MM.1S (cell line): ENCODE results near the gene SIT1.

Experiments
- DNase-seq: peaks from one replicate; pipeline ENCODE4 v3.0.0-alpha.2; 2015
- H2AFZ ChIP-seq: fragments of 300-600 bp; sonication (generic); 2 replicates; pipeline ENCODE4 v1.6.0; 2016; ENCODE audit warnings: antibody characterized with exemption, low read length
- H3F3A ChIP-seq: fragments of 300-600 bp; sonication (generic); 2 replicates; pipeline ENCODE4 v1.6.1; 2016; ENCODE audit warnings: mild to moderate bottlenecking, antibody characterized with exemption, low read length, moderate library complexity, mixed read lengths; ENCODE audit not compliant: insufficient read depth
- H3K27ac ChIP-seq: fragments of 300-600 bp; sonication (generic); 2 replicates; pipeline ENCODE4 v1.5.1; 2016; ENCODE audit warnings: mild to moderate bottlenecking, low read length
- H3K27me3 ChIP-seq: fragments of 300-600 bp; sonication (generic); replicated peaks from 2 replicates; pipeline ENCODE4 v1.6.0; 2016; ENCODE audit warnings: low read length; ENCODE audit not compliant: insufficient read depth
- H3K36me3 ChIP-seq: fragments of 300-600 bp; sonication (generic); replicated peaks from 2 replicates; pipeline ENCODE4 v1.6.1; 2016; ENCODE audit warnings: mild to moderate bottlenecking, low read length, mixed read lengths; ENCODE audit not compliant: insufficient read depth
- H3K4me1 ChIP-seq: fragments of 300-600 bp; sonication (generic); 2 replicates; pipeline ENCODE4 v1.6.1; 2016; ENCODE audit warnings: low read length, mixed read lengths
- H3K4me2 ChIP-seq: fragments of 300-600 bp; sonication (generic); 2 replicates; pipeline ENCODE4 v1.6.0; 2016; ENCODE audit warnings: low read depth, low read length
- H3K4me3 ChIP-seq: fragments of 300-600 bp; sonication (generic); 2 replicates; pipeline ENCODE4 v1.5.1; 2016; ENCODE audit warnings: low read length, mixed read lengths
- H3K79me2 ChIP-seq: fragments of 300-600 bp; sonication (generic); 2 replicates; pipeline ENCODE4 v1.6.1; 2016; ENCODE audit warnings: mixed run types, low read length, mixed read lengths
- H3K9ac ChIP-seq: fragments of 300-600 bp; sonication (generic); 2 replicates; pipeline ENCODE4 v1.6.1; 2016; ENCODE audit warnings: low read length, mixed read lengths
- H3K9me2 ChIP-seq: fragments of 300-600 bp; sonication (generic); replicated peaks from 2 replicates; pipeline ENCODE4 v1.6.1; 2016; ENCODE audit warnings: mild to moderate bottlenecking, low read length, mixed read lengths; ENCODE audit not compliant: insufficient read depth
- H3K9me3 ChIP-seq: fragments of 300-600 bp; sonication (generic); replicated peaks from 2 replicates; pipeline ENCODE4 v1.6.1; 2016; ENCODE audit warnings: mild to moderate bottlenecking, low read length, mixed read lengths; ENCODE audit not compliant: insufficient read depth
- H4K20me1 ChIP-seq: fragments of 300-600 bp; sonication (generic); 2 replicates; pipeline ENCODE4 v1.6.1; 2016; ENCODE audit warnings: mild to moderate bottlenecking, low read length, moderate library complexity, mixed read lengths; ENCODE audit not compliant: insufficient read depth
- CTCF ChIP-seq: fragments of 300-600 bp; sonication (generic); IDR thresholded peaks from 2 replicates; pipeline ENCODE4 v1.5.1; 2016; ENCODE audit warnings: antibody characterized with exemption, low read length, mixed read lengths
- EZH2 ChIP-seq: fragments of 300-600 bp; sonication (generic); optimal IDR thresholded peaks from 2 replicates; pipeline ENCODE3; 2017; ENCODE audit warnings: low read depth, mild to moderate bottlenecking, antibody characterized with exemption, low read length, mixed read lengths
- EZH2phosphoT487 ChIP-seq: fragments of 300-600 bp; sonication (generic); IDR thresholded peaks from 2 replicates; pipeline ENCODE4 v1.6.1; 2018; ENCODE audit warnings: antibody characterized with exemption, low read length

The SIT1 gene

DNA sequence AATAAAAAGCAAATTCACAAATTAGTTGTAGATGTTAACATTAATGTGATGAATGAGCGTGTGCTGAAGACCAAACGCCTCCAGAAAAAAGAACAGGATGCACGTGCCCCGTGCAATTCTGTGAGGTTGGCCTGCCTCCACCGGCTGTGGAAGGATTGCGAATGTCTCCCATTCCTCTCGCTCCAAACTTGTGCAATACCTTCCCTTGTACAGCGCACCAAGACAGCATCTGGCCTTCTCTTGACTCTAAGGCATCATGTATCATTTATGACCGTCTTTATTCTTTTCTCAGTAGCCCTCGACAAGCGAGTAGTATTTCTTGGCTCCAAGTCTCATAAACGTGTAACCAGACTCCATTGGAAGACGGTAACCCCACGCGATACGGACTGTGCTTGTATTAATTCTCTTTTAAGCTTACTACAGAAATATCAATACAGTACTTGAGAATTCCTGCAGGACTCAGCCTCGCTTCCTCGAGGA lies 47.2 kb downstream of the SIT1 start:
- no peak overlapping the region; the same call in 1 of the 2 replicates for H3K27ac ChIP-seq
- TF ChIP-seq CTCF: no peak
- no peak for DNase-seq
- peak overlapping the region; percentile 39 for H3K4me3 ChIP-seq
- no peaks in the 10 kb centered on the region for H3K36me3 ChIP-seq
- no peak overlapping the region; the same call in 1 of the 2 replicates for H3K9ac ChIP-seq
- peaks cover 6% of the 10 kb centered on the region for H3F3A ChIP-seq
- H3K4me2 ChIP-seq: peak overlapping the region; percentile 52
- H3K9me2 ChIP-seq: no peaks in the 10 kb centered on the region
- peaks cover 26% of the 10 kb centered on the region for H3K4me1 ChIP-seq
- no peaks in the 10 kb centered on the region for H3K9me3 ChIP-seq
- H3K27me3 ChIP-seq: no peaks in the 10 kb centered on the region
- peak overlapping the region; percentile 47 for H2AFZ ChIP-seq
- peaks cover 15% of the 10 kb centered on the region for H3K79me2 ChIP-seq
- H4K20me1 ChIP-seq: no peaks in the 10 kb centered on the region

DNA sequence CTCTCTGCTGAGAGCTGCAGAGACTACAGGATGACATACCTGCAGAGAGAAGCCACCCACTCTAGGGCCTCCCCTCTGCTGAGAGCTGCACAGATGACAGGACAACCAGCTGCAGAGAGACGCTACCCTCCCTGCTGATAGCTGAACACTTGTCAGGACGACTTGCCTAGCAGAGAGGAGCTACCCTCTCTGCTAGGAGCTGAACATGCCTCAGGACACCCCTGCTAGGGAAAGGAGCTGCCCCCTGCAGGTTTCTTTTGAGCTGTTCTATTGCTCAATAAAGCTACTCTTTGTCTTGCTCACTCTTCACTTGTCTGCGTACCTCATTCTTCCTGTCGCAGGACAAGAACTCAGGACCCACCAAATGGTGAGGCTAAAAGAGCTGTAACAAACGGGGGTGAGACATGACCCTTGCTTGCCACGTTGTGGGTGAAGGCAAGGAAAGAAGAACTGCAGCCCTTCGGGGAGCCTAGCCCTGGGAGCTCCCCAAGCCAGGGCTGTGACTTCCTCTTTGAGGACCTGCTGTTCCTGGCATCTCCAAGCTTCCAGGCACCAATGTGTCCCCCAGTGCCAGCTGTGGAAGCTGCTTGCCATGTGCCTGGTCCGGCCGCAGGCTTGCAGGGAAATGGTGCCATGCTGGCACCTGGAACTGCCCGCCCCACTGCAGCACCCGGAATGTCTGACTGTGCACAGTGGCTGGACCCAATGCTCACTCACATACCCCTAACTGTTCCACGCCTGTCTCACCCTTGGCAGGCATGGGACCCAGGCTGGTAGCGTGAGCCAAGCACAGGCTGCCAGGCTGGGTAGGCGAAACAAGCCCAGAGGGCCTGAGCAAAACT lies 50.7 kb downstream of the SIT1 start:
- no peaks in the 10 kb centered on the region for H3K27me3 ChIP-seq
- peaks cover 6% of the 10 kb centered on the region for H3F3A ChIP-seq
- peaks cover 19% of the 10 kb centered on the region for H3K4me1 ChIP-seq
- no peak overlapping the region for H3K9ac ChIP-seq
- no peak for DNase-seq
- H4K20me1 ChIP-seq: no peaks in the 10 kb centered on the region
- H3K4me3 ChIP-seq: no peak overlapping the region
- TF ChIP-seq CTCF (no peak), EZH2phosphoT487 (no peak), EZH2 (no peak)
- no peaks in the 10 kb centered on the region for H3K9me2 ChIP-seq
- H3K36me3 ChIP-seq: no peaks in the 10 kb centered on the region
- H3K4me2 ChIP-seq: no peak overlapping the region
- no peak overlapping the region for H3K27ac ChIP-seq
- H2AFZ ChIP-seq: no peak overlapping the region
- no peaks in the 10 kb centered on the region for H3K79me2 ChIP-seq
- H3K9me3 ChIP-seq: no peaks in the 10 kb centered on the region
